ENCODE data around the gene LEF1. TPM values are rescaled to one million over a fixed set of nuclear protein-coding genes. Genes with fewer than 3 reads are reported as not detected.
A peak's percentile ranks its signal among the peaks of the same experiment; 100 is the strongest.

LEF1 gene
- total RNA-seq, 1 experiment from 2014 or later, result 2.8 TPM

GRCh38 chr4:108170631-108171338 lies 2.1 kb upstream of the LEF1 start:
- Histone ChIP-seq H3K79me2 (ENCODE audit: low read depth) (no peaks in the 10 kb centered on the region), H3K27me3 (ENCODE audit: insufficient read depth, low read depth) (no peaks in the 10 kb centered on the region), H3K4me2 (no peak overlapping the region), H3K27ac (no peak overlapping the region), H2AFZ (no peak overlapping the region), H3K4me1 (replicated peaks; ENCODE audit: insufficient read depth) (peaks cover 5% of the 10 kb centered on the region; the same call in 1 of the 2 replicates), H3F3A (ENCODE audit: insufficient read depth, low read depth) (no peaks in the 10 kb centered on the region), H3K9me2 (ENCODE audit: insufficient read depth) (no peaks in the 10 kb centered on the region), H3K9me3 (ENCODE audit: insufficient read depth, low read depth) (no peaks in the 10 kb centered on the region), H4K20me1 (ENCODE audit: insufficient read depth) (no peaks in the 10 kb centered on the region), H3K4me3 (no peak overlapping the region), H3K36me3 (ENCODE audit: low read depth) (no peaks in the 10 kb centered on the region)
- intact Hi-C loops (cut with micrococcal nuclease; ENCODE audit: unreplicated experiment), result no loop called here
- CTCF ChIA-PET, result no interaction called here
- POLR2A ChIA-PET (ENCODE audit: unreplicated experiment), result no interaction called here
- DNase-seq, result no peak
- no TSS peak for BruUV-seq (replicated peaks)
- no peak for TF ChIP-seq EZH2 (IDR thresholded peaks at IDR 0.05; ENCODE audit: low read depth)
- no peak for TF ChIP-seq CTCF (conservative IDR thresholded peaks at IDR 0.05)

DNA sequence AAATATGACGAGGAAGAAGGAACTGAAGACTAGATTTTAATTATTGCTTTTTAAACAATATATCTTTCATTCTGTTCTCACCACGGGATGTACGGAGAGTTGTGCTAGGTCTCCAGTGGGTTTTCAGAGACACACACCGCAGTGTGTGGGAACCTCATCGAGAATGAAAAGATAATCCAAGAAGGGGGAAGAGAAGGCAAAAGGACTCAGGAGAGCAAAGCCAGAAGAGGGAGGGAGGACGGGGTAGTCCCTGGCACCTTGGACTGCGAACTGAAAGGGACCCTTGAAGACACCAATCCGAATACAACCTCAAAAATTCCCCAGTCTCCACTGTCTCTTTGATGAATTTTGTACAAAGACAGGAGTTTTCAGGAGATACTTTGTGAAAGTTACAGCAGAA lies 932 bp upstream of the LEF1 start:
- Histone ChIP-seq H3K27ac (no peak overlapping the region), H4K20me1 (ENCODE audit: insufficient read depth) (no peaks in the 10 kb centered on the region), H2AFZ (no peak overlapping the region), H3K9me2 (ENCODE audit: insufficient read depth) (no peaks in the 10 kb centered on the region), H3K79me2 (ENCODE audit: low read depth) (no peaks in the 10 kb centered on the region), H3K36me3 (ENCODE audit: low read depth) (no peaks in the 10 kb centered on the region), H3K4me3 (no peak overlapping the region), H3K9me3 (ENCODE audit: insufficient read depth, low read depth) (no peaks in the 10 kb centered on the region), H3K4me1 (replicated peaks; ENCODE audit: insufficient read depth) (peaks cover 5% of the 10 kb centered on the region; the same call in 1 of the 2 replicates), H3K27me3 (ENCODE audit: insufficient read depth, low read depth) (no peaks in the 10 kb centered on the region), H3F3A (ENCODE audit: insufficient read depth, low read depth) (no peaks in the 10 kb centered on the region), H3K4me2 (peak overlapping the region; percentile 85; the same call in 1 of the 2 replicates)
- no TSS peak for BruUV-seq (replicated peaks)
- CTCF ChIA-PET, result no interaction called here
- intact Hi-C loops (cut with micrococcal nuclease; ENCODE audit: unreplicated experiment), result no loop called here
- POLR2A ChIA-PET (ENCODE audit: unreplicated experiment), result no interaction called here
- no peak for DNase-seq
- TF ChIP-seq CTCF (conservative IDR thresholded peaks at IDR 0.05), result no peak
- TF ChIP-seq EZH2 (IDR thresholded peaks at IDR 0.05; ENCODE audit: low read depth), result no peak

DNA sequence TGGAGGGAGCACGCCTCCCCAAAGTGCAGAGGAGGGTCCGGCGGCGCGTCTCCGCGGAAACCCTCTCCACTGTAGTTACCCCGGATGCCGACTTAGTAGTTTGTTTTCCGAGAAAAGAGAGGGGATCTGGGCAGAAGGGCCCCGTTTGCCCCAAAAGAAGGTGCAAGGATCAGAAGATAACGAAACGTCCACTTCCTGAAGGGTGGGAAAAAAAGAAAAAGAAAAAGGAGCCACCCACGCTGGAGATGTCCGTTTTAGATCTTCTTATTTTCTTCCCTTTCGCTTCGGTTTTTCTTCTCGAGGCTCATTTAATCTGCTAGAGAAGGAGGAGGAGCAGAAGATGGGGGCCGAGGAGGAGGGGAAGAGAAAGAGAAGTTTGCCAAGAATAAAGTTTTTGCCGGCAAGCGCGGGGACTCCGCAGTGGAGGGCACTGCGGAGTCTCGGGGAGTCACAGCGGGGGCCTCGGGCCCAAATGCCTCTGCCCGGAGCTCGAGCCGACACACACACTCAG lies 517 bp downstream of the LEF1 start:
- Histone ChIP-seq H3K4me3 (peak overlapping the region; percentile 75), H3K4me1 (replicated peaks; ENCODE audit: insufficient read depth) (no peaks in the 10 kb centered on the region), H3K9me3 (ENCODE audit: insufficient read depth, low read depth) (no peaks in the 10 kb centered on the region), H3K36me3 (ENCODE audit: low read depth) (no peaks in the 10 kb centered on the region), H4K20me1 (ENCODE audit: insufficient read depth) (no peaks in the 10 kb centered on the region), H3K9me2 (ENCODE audit: insufficient read depth) (no peaks in the 10 kb centered on the region), H3K27ac (no peak overlapping the region), H3K27me3 (ENCODE audit: insufficient read depth, low read depth) (no peaks in the 10 kb centered on the region), H3K4me2 (peak overlapping the region; percentile 85), H2AFZ (peak overlapping the region; percentile 94), H3F3A (ENCODE audit: insufficient read depth, low read depth) (no peaks in the 10 kb centered on the region), H3K79me2 (ENCODE audit: low read depth) (no peaks in the 10 kb centered on the region)
- ChIA-PET CTCF (no interaction called here), POLR2A (ENCODE audit: unreplicated experiment) (interaction anchor here (0.6 kb wide), 1 partner anchor 151 kb away, joined by 4 read pairs; no protein-coding TSS in a partner anchor)
- DNase-seq, result peak in 1 of 2 experiments; percentile 5
- intact Hi-C loops (cut with micrococcal nuclease; ENCODE audit: unreplicated experiment), result no loop called here
- TF ChIP-seq EZH2 (IDR thresholded peaks at IDR 0.05; ENCODE audit: low read depth) (no peak), CTCF (conservative IDR thresholded peaks at IDR 0.05) (no peak)
- no TSS peak for BruUV-seq (replicated peaks)
